Measurements from ENCODE around the gene HDAC4. TPM values are rescaled to one million over a fixed set of nuclear protein-coding genes. Genes with fewer than 3 reads are reported as not detected.

HDAC4 gene
- total RNA-seq, 1 donor from 2014 or later = 44.7 TPM

GRCh38 chr2:239107936-239108335, 292.9 kb downstream of the HDAC4 start:
- Mint-ChIP-seq H3K4me3 (no peak overlapping the region), H3K4me1 (no peaks in the 10 kb centered on the region), H3K36me3 (ENCODE audit: low read depth) (peaks cover 18% of the 10 kb centered on the region), H3K27me3 (no peaks in the 10 kb centered on the region), H3K9me3 (no peaks in the 10 kb centered on the region), H3K27ac (no peak overlapping the region)
- no peak for DNase-seq
- intact Hi-C loops (cut with micrococcal nuclease) = no loop called here

- no peaks in the 10 kb centered on the region for H3K27me3 Mint-ChIP-seq
- DNase-seq = no peak
- no peaks in the 10 kb centered on the region for H3K4me1 Mint-ChIP-seq
- intact Hi-C loops (cut with micrococcal nuclease) = no loop called here
- peaks cover 20% of the 10 kb centered on the region for H3K36me3 Mint-ChIP-seq (ENCODE audit: low read depth)
- no peak overlapping the region for H3K27ac Mint-ChIP-seq
- no peaks in the 10 kb centered on the region for H3K9me3 Mint-ChIP-seq
- no peak overlapping the region for H3K4me3 Mint-ChIP-seq
Measured at GRCh38 chr2:239106966-239107365, 293.9 kb downstream of the HDAC4 start.

GRCh38 chr2:239106314-239106908, 294.4 kb downstream of the HDAC4 start:
- Mint-ChIP-seq H3K9me3 (no peaks in the 10 kb centered on the region), H3K27ac (no peak overlapping the region)

GRCh38 chr2:239105234-239105633, 295.6 kb downstream of the HDAC4 start:
- H3K4me3 Mint-ChIP-seq = no peak overlapping the region
- DNase-seq = no peak
- H3K27ac Mint-ChIP-seq = no peak overlapping the region
- no peaks in the 10 kb centered on the region for H3K9me3 Mint-ChIP-seq
- no peaks in the 10 kb centered on the region for H3K4me1 Mint-ChIP-seq
- intact Hi-C loops (cut with micrococcal nuclease) = no loop called here
- peaks cover 21% of the 10 kb centered on the region for H3K36me3 Mint-ChIP-seq (ENCODE audit: low read depth)
- no peaks in the 10 kb centered on the region for H3K27me3 Mint-ChIP-seq

More at GRCh38 chr2:239106314-239106908, 294.4 kb downstream of the HDAC4 start:
- Mint-ChIP-seq H3K27me3 (no peaks in the 10 kb centered on the region), H3K36me3 (ENCODE audit: low read depth) (peaks cover 20% of the 10 kb centered on the region), H3K4me1 (no peaks in the 10 kb centered on the region), H3K4me3 (no peak overlapping the region)
- no peak for DNase-seq
- intact Hi-C loops (cut with micrococcal nuclease) = no loop called here

GRCh38 chr2:239104800-239105199, 296.0 kb downstream of the HDAC4 start:
- intact Hi-C loops (cut with micrococcal nuclease) = no loop called here
- Mint-ChIP-seq H3K27ac (no peak overlapping the region), H3K4me3 (no peak overlapping the region), H3K36me3 (ENCODE audit: low read depth) (peaks cover 21% of the 10 kb centered on the region), H3K27me3 (no peaks in the 10 kb centered on the region), H3K4me1 (no peaks in the 10 kb centered on the region), H3K9me3 (no peaks in the 10 kb centered on the region)
- DNase-seq = no peak

GRCh38 chr2:239103125-239104098, 297.4 kb downstream of the HDAC4 start:
- no peak overlapping the region for H3K27ac Mint-ChIP-seq
- DNase-seq = no peak
- H3K4me3 Mint-ChIP-seq = no peak overlapping the region
- no peaks in the 10 kb centered on the region for H3K9me3 Mint-ChIP-seq
- intact Hi-C loops (cut with micrococcal nuclease) = no loop called here
- peaks cover 14% of the 10 kb centered on the region for H3K36me3 Mint-ChIP-seq (ENCODE audit: low read depth)
- H3K27me3 Mint-ChIP-seq = no peaks in the 10 kb centered on the region
- H3K4me1 Mint-ChIP-seq = no peaks in the 10 kb centered on the region

- intact Hi-C loops (cut with micrococcal nuclease) = no loop called here
- Mint-ChIP-seq H3K9me3 (no peaks in the 10 kb centered on the region), H3K27me3 (no peaks in the 10 kb centered on the region), H3K27ac (no peak overlapping the region), H3K4me3 (no peak overlapping the region), H3K36me3 (ENCODE audit: low read depth) (peaks cover 15% of the 10 kb centered on the region), H3K4me1 (no peaks in the 10 kb centered on the region)
- no peak for DNase-seq
Measured at GRCh38 chr2:239102266-239102665, 298.6 kb downstream of the HDAC4 start.

- peaks cover 16% of the 10 kb centered on the region for H3K36me3 Mint-ChIP-seq (ENCODE audit: low read depth)
- H3K27me3 Mint-ChIP-seq = no peaks in the 10 kb centered on the region
- intact Hi-C loops (cut with micrococcal nuclease) = no loop called here
- no peaks in the 10 kb centered on the region for H3K4me1 Mint-ChIP-seq
- H3K9me3 Mint-ChIP-seq = no peaks in the 10 kb centered on the region
- H3K4me3 Mint-ChIP-seq = no peak overlapping the region
- H3K27ac Mint-ChIP-seq = no peak overlapping the region
- no peak for DNase-seq
Measured at GRCh38 chr2:239101807-239102206, 299.0 kb downstream of the HDAC4 start.

- H3K27me3 Mint-ChIP-seq = no peaks in the 10 kb centered on the region
- H3K9me3 Mint-ChIP-seq = no peaks in the 10 kb centered on the region
- H3K4me3 Mint-ChIP-seq = no peak overlapping the region
- no peak for DNase-seq
- H3K4me1 Mint-ChIP-seq = no peaks in the 10 kb centered on the region
- intact Hi-C loops (cut with micrococcal nuclease) = no loop called here
- H3K36me3 Mint-ChIP-seq (ENCODE audit: low read depth) = peaks cover 16% of the 10 kb centered on the region
- H3K27ac Mint-ChIP-seq = no peak overlapping the region
Measured at GRCh38 chr2:239101071-239101470, 299.7 kb downstream of the HDAC4 start.

GRCh38 chr2:239099474-239099873, 301.3 kb downstream of the HDAC4 start:
- Mint-ChIP-seq H3K27me3 (no peaks in the 10 kb centered on the region), H3K36me3 (ENCODE audit: low read depth) (peaks cover 14% of the 10 kb centered on the region), H3K4me3 (no peak overlapping the region), H3K9me3 (no peaks in the 10 kb centered on the region), H3K4me1 (no peaks in the 10 kb centered on the region), H3K27ac (no peak overlapping the region)
- intact Hi-C loops (cut with micrococcal nuclease) = no loop called here
- DNase-seq = no peak

GRCh38 chr2:239098288-239098970, 302.4 kb downstream of the HDAC4 start:
- Mint-ChIP-seq H3K27ac (no peak overlapping the region), H3K4me3 (no peak overlapping the region)

GRCh38 chr2:239097428-239097696, 303.5 kb downstream of the HDAC4 start:
- no peak overlapping the region for H3K27ac Mint-ChIP-seq
- intact Hi-C loops (cut with micrococcal nuclease) = no loop called here
- no peak for DNase-seq
- no peaks in the 10 kb centered on the region for H3K4me1 Mint-ChIP-seq
- H3K9me3 Mint-ChIP-seq = no peaks in the 10 kb centered on the region
- peaks cover 13% of the 10 kb centered on the region for H3K36me3 Mint-ChIP-seq (ENCODE audit: low read depth)
- H3K27me3 Mint-ChIP-seq = no peaks in the 10 kb centered on the region
- no peak overlapping the region for H3K4me3 Mint-ChIP-seq

More at GRCh38 chr2:239098288-239098970, 302.4 kb downstream of the HDAC4 start:
- H3K27me3 Mint-ChIP-seq = no peaks in the 10 kb centered on the region
- peaks cover 15% of the 10 kb centered on the region for H3K36me3 Mint-ChIP-seq (ENCODE audit: low read depth)
- DNase-seq = no peak
- H3K9me3 Mint-ChIP-seq = no peaks in the 10 kb centered on the region
- intact Hi-C loops (cut with micrococcal nuclease) = no loop called here
- no peaks in the 10 kb centered on the region for H3K4me1 Mint-ChIP-seq

- no peak overlapping the region for H3K27ac Mint-ChIP-seq
Measured at GRCh38 chr2:239096676-239097427, 304.0 kb downstream of the HDAC4 start.

More at GRCh38 chr2:239096676-239097427, 304.0 kb downstream of the HDAC4 start:
- no peaks in the 10 kb centered on the region for H3K27me3 Mint-ChIP-seq
- H3K36me3 Mint-ChIP-seq (ENCODE audit: low read depth) = peaks cover 13% of the 10 kb centered on the region
- intact Hi-C loops (cut with micrococcal nuclease) = no loop called here
- no peaks in the 10 kb centered on the region for H3K9me3 Mint-ChIP-seq
- no peaks in the 10 kb centered on the region for H3K4me1 Mint-ChIP-seq
- no peak for DNase-seq
- H3K4me3 Mint-ChIP-seq = no peak overlapping the region
